ENCODE results near the gene NOG. TPM values are rescaled to one million over a fixed set of nuclear protein-coding genes. Genes with fewer than 3 reads are reported as not detected.

NOG gene
- total and polyA plus RNA-seq, 2 donors (not counting 3 experiments of a cell fraction or from before 2014, with no cell fraction given) = 0.63 to 2.3 TPM

- no peaks in the 10 kb centered on the region for H3K79me2 ChIP-seq (ENCODE audit: control insufficient read depth, insufficient read depth, low read length)
- no peak overlapping the region for H3K27ac ChIP-seq (ENCODE audit: insufficient read depth, low read depth, low read length)
- no peak overlapping the region for H2AFZ ChIP-seq (ENCODE audit: low read depth, low read length)
- BruUV-seq (replicated peaks) = no TSS peak
- peaks cover 3 to 7% of the 10 kb centered on the region in 2 experiments for H3K27me3 ChIP-seq (ENCODE audit: control insufficient read depth in 2 of 2, insufficient read depth in 2 of 2, low read length in 2 of 2)
- no peak overlapping the region for H3K4me2 ChIP-seq (ENCODE audit: insufficient read depth, low read length)
- no peaks in the 10 kb centered on the region for H3K4me1 ChIP-seq (ENCODE audit: control insufficient read depth, extremely low read depth, insufficient read depth, low read length)
- no peak overlapping the region for H3K9ac ChIP-seq (replicated peaks; ENCODE audit: extremely low read depth, insufficient read depth, low read length)
- TF ChIP-seq POLR2A (IDR thresholded peaks at IDR 0.05; ENCODE audit: low read depth, low read length) (no peak), JUN (IDR thresholded peaks at IDR 0.05; ENCODE audit: borderline replicate concordance, insufficient read depth, insufficient read length, low read depth) (no peak), MYC (IDR thresholded peaks at IDR 0.05; ENCODE audit: low read depth, low read length) (no peak), EZH2 (IDR thresholded peaks at IDR 0.05; ENCODE audit: borderline replicate concordance, low read depth, low read length, severe bottlenecking) (no peak), GATA2 (IDR thresholded peaks at IDR 0.05; ENCODE audit: insufficient read depth, insufficient read length, low read depth, low read length) (no peak), FOS (IDR thresholded peaks at IDR 0.05; ENCODE audit: borderline replicate concordance, insufficient read depth, low read length) (no peak)
- H3K36me3 ChIP-seq (ENCODE audit: control insufficient read depth in 2 of 2, extremely low read depth in 1 of 2, insufficient read depth in 2 of 2, low read length in 2 of 2) = no peaks in the 10 kb centered on the region
- no peaks in the 10 kb centered on the region for H4K20me1 ChIP-seq (replicated peaks; ENCODE audit: control insufficient read depth, extremely low read depth, insufficient read depth, low read length)
- ChIA-PET POLR2A (no interaction called here), CTCF (interaction anchor here (0.6 to 1.9 kb wide), 7 partner anchors 14 to 202 kb away, joined by 3 to 8 read pairs (median 3); partner anchors contain the start of gene NOG)
- DNase-seq (ENCODE audit: low read depth, low spot score) (no peak), FAIRE-seq (no peak)
- H3K9me3 ChIP-seq (replicated peaks; ENCODE audit: control insufficient read depth, insufficient read depth, low read length) = no peaks in the 10 kb centered on the region
- dilution Hi-C loops (cut with MboI; ENCODE audit: extremely low pct_ligation_motif_present, low sequenced_read_pairs) = loop anchor here (25.0 kb wide), 1 partner anchor 134 kb away; no protein-coding TSS in a partner anchor
- H3K9me1 ChIP-seq (replicated peaks; ENCODE audit: control insufficient read depth, extremely low read depth, insufficient read depth, low read length) = no peaks in the 10 kb centered on the region
- intact Hi-C loops (cut with micrococcal nuclease) = no loop called here
- no peak overlapping the region for H3K4me3 ChIP-seq (replicated peaks in 1 of 3; ENCODE audit: insufficient read depth in 1 of 3, low read depth in 1 of 3, low read length in 3 of 3)
Measured at GRCh38 chr17:56577843-56578204, 15.7 kb upstream of the NOG start.

GRCh38 chr17:56581635-56582627 lies 11.6 kb upstream of the NOG start:
- Histone ChIP-seq H3K36me3 (ENCODE audit: control insufficient read depth in 2 of 2, extremely low read depth in 1 of 2, insufficient read depth in 2 of 2, low read length in 2 of 2) (no peaks in the 10 kb centered on the region), H2AFZ (ENCODE audit: low read depth, low read length) (no peak overlapping the region), H4K20me1 (replicated peaks; ENCODE audit: control insufficient read depth, extremely low read depth, insufficient read depth, low read length) (no peaks in the 10 kb centered on the region), H3K9me3 (replicated peaks; ENCODE audit: control insufficient read depth, insufficient read depth, low read length) (no peaks in the 10 kb centered on the region), H3K9me1 (replicated peaks; ENCODE audit: control insufficient read depth, extremely low read depth, insufficient read depth, low read length) (no peaks in the 10 kb centered on the region), H3K79me2 (ENCODE audit: control insufficient read depth, insufficient read depth, low read length) (no peaks in the 10 kb centered on the region), H3K4me2 (ENCODE audit: insufficient read depth, low read length) (no peak overlapping the region), H3K27me3 (ENCODE audit: control insufficient read depth in 2 of 2, insufficient read depth in 2 of 2, low read length in 2 of 2) (peaks cover 6 to 10% of the 10 kb centered on the region in 2 experiments), H3K4me1 (ENCODE audit: control insufficient read depth, extremely low read depth, insufficient read depth, low read length) (no peaks in the 10 kb centered on the region), H3K27ac (ENCODE audit: insufficient read depth, low read depth, low read length) (no peak overlapping the region), H3K9ac (replicated peaks; ENCODE audit: extremely low read depth, insufficient read depth, low read length) (no peak overlapping the region), H3K4me3 (replicated peaks in 1 of 3; ENCODE audit: insufficient read depth in 1 of 3, low read depth in 1 of 3, low read length in 3 of 3) (no peak overlapping the region)
- POLR2A ChIA-PET = no interaction called here
- FAIRE-seq = no peak
- CTCF ChIA-PET = interaction anchor here (0.8 to 3.9 kb wide), 3 partner anchors 82 to 198 kb away, joined by 3 to 23 read pairs (median 3); no protein-coding TSS in a partner anchor
- dilution Hi-C loops (cut with MboI; ENCODE audit: extremely low pct_ligation_motif_present, low sequenced_read_pairs) = loop anchor here (25.0 kb wide), 1 partner anchor 130 kb away; no protein-coding TSS in a partner anchor
- TF ChIP-seq MAX (IDR thresholded peaks at IDR 0.05; ENCODE audit: insufficient read depth, insufficient read length) = no peak
- TF ChIP-seq POLR2AphosphoS5 (IDR thresholded peaks at IDR 0.05; ENCODE audit: insufficient read depth, low read depth, low read length) = no peak
- no peak for TF ChIP-seq FOS (IDR thresholded peaks at IDR 0.05; ENCODE audit: borderline replicate concordance, insufficient read depth, low read length)
- TF ChIP-seq CTCF (IDR thresholded peaks at IDR 0.05; ENCODE audit: extremely low read depth in 1 of 2, insufficient read depth in 1 of 2, low read depth in 1 of 2, low read length in 2 of 2) = no peak
- no peak for TF ChIP-seq GATA2 (IDR thresholded peaks at IDR 0.05; ENCODE audit: insufficient read depth, insufficient read length, low read depth, low read length)
- TF ChIP-seq JUN (IDR thresholded peaks at IDR 0.05; ENCODE audit: borderline replicate concordance, insufficient read depth, insufficient read length, low read depth) = no peak
- TF ChIP-seq EZH2 (IDR thresholded peaks at IDR 0.05; ENCODE audit: borderline replicate concordance, low read depth, low read length, severe bottlenecking) = no peak
- TF ChIP-seq MYC (IDR thresholded peaks at IDR 0.05; ENCODE audit: low read depth, low read length) = no peak
- no peak for TF ChIP-seq POLR2A (IDR thresholded peaks at IDR 0.05; ENCODE audit: low read depth, low read length)
- DNase-seq (ENCODE audit: low read depth, low spot score) = no peak
- no TSS peak for BruUV-seq (replicated peaks)
- intact Hi-C loops (cut with micrococcal nuclease) = no loop called here

All from endothelial cell of umbilical vein (primary cell).